CD14-positive monocyte (primary cell): Measurements from ENCODE around the gene COL13A1. TPM values are rescaled to one million over a fixed set of nuclear protein-coding genes. Genes with fewer than 3 reads are reported as not detected.

Experiments used
- DNase-seq, 3 donors: peaks; one replicate each; pipeline ENCODE4 v3.0.0-alpha.2; 2011 to 2022
- H2AFZ ChIP-seq: 2 replicates; pipeline ENCODE4 v1.6.0; 2012; ENCODE audit warnings: mild to moderate bottlenecking, low read depth, low read length, inconsistent platforms; ENCODE audit not compliant: insufficient read depth, poor library complexity, severe bottlenecking
- H3K27ac ChIP-seq, 2 donors: 1 replicate in 1 of 2; 2 replicates in 1 of 2; pipeline ENCODE4 v1.5.1; 2012 to 2013; ENCODE audit warnings: low read length in 2 of 2, control low read depth in 1 of 2, inconsistent platforms in 1 of 2, low read depth in 1 of 2, mild to moderate bottlenecking in 1 of 2
- H3K27me3 ChIP-seq, 2 donors: one replicate each; pipeline versions ENCODE4 v1.6.0 to v1.6.1; 2011 to 2013; ENCODE audit warnings: low read length in 2 of 2; ENCODE audit not compliant: control insufficient read depth in 2 of 2, insufficient read depth in 2 of 2
- H3K36me3 ChIP-seq, 2 donors: replicated peaks in 1 of 2; 1 replicate in 1 of 2; 2 replicates in 1 of 2; pipeline versions ENCODE4 v1.5.1 to v1.6.1; 2012 to 2013; ENCODE audit warnings: low read length in 2 of 2, control low read depth in 1 of 2, inconsistent platforms in 1 of 2, mild to moderate bottlenecking in 1 of 2; ENCODE audit not compliant: insufficient read depth in 2 of 2, control insufficient read depth in 1 of 2
- H3K4me1 ChIP-seq, 2 donors: 1 replicate in 1 of 2; 2 replicates in 1 of 2; pipeline versions ENCODE4 v1.5.1 to v1.6.1; 2012 to 2013; ENCODE audit warnings: low read length in 2 of 2, control low read depth in 1 of 2, inconsistent platforms in 1 of 2, mild to moderate bottlenecking in 1 of 2, moderate library complexity in 1 of 2; ENCODE audit not compliant: insufficient read depth in 2 of 2, control insufficient read depth in 1 of 2
- H3K4me2 ChIP-seq: replicated peaks from 2 replicates; pipeline ENCODE3; 2012; ENCODE audit warnings: low read length, moderate library complexity, mild to moderate bottlenecking; ENCODE audit not compliant: poor library complexity, severe bottlenecking; ENCODE audit errors: extremely low read depth
- H3K4me3 ChIP-seq, 3 experiments: fragments of 200-600 bp in 1 of 3; sonication (generic) in 1 of 3; replicated peaks in 1 of 3; 1 replicate in 2 of 3; 2 replicates in 1 of 3; pipeline ENCODE4 v1.5.1; 2011 to 2013; ENCODE audit warnings: low read length in 3 of 3, mild to moderate bottlenecking in 3 of 3, control low read depth in 2 of 3, low read depth in 2 of 3, inconsistent platforms in 1 of 3, moderate library complexity in 1 of 3
- H3K79me2 ChIP-seq: 2 replicates; pipeline ENCODE4 v1.6.0; 2012; ENCODE audit warnings: mild to moderate bottlenecking, control low read depth, inconsistent platforms, low read length, moderate library complexity; ENCODE audit not compliant: insufficient read depth
- H3K9ac ChIP-seq: 2 replicates; pipeline ENCODE4 v1.6.0; 2017; ENCODE audit warnings: low read length, mild to moderate bottlenecking; ENCODE audit not compliant: insufficient read depth, poor library complexity, severe bottlenecking
- H3K9me3 ChIP-seq, 2 donors: replicated peaks in 1 of 2; 1 replicate in 1 of 2; 2 replicates in 1 of 2; pipeline versions ENCODE4 v1.5.1 to v1.6.1; 2012 to 2013; ENCODE audit warnings: low read length in 2 of 2, control low read depth in 1 of 2; ENCODE audit not compliant: control insufficient read depth in 1 of 2, insufficient read depth in 1 of 2
- H4K20me1 ChIP-seq: 2 replicates; pipeline ENCODE4 v1.6.0; 2012; ENCODE audit warnings: mild to moderate bottlenecking, low read length, control low read depth, moderate library complexity; ENCODE audit not compliant: insufficient read depth
- H3K27ac Mint-ChIP-seq, 7 donors: one replicate each; pipeline ENCODE4 v1.8.0; 2020; ENCODE audit warnings: mild to moderate bottlenecking in 7 of 7, mixed read lengths in 7 of 7, moderate library complexity in 6 of 7, inconsistent platforms in 2 of 7
- H3K27me3 Mint-ChIP-seq, 3 donors: one replicate each; pipeline ENCODE4 v1.8.0; 2021 to 2022; ENCODE audit warnings: low read depth in 3 of 3, mild to moderate bottlenecking in 3 of 3, mixed read lengths in 3 of 3, moderate library complexity in 3 of 3, inconsistent platforms in 1 of 3
- H3K36me3 Mint-ChIP-seq, 2 donors: one replicate each; pipeline ENCODE4 v1.8.0; 2020; ENCODE audit warnings: mixed read lengths in 2 of 2, inconsistent platforms in 1 of 2, mild to moderate bottlenecking in 1 of 2
- H3K4me1 Mint-ChIP-seq: one replicate; pipeline ENCODE4 v1.8.0; 2020; ENCODE audit warnings: mild to moderate bottlenecking, mixed read lengths
- H3K4me3 Mint-ChIP-seq, 2 donors: one replicate each; pipeline ENCODE4 v1.8.0; 2020; ENCODE audit warnings: mild to moderate bottlenecking in 2 of 2, mixed read lengths in 2 of 2, moderate library complexity in 1 of 2
- H3K9me3 Mint-ChIP-seq, 7 donors: one replicate each; pipeline ENCODE4 v1.8.0; 2020 to 2022; ENCODE audit warnings: mixed read lengths in 7 of 7, mild to moderate bottlenecking in 6 of 7, moderate library complexity in 6 of 7, inconsistent platforms in 2 of 7
- WGBS: methylation state at CpG from one replicate; pipeline ENCODE4 v1.1.5; 2013; ENCODE audit warnings: missing lambda C conversion rate; ENCODE audit not compliant: insufficient coverage; 5-methylcytosine and 5-hydroxymethylcytosine counted together
- intact Hi-C, 2 donors: fragments of 100-400 bp; cut with micrococcal nuclease; formaldehyde crosslinking; loops; one replicate each; pipeline versions ENCODE4 v1.15.0 to v1.15.1; 2023
- polyA plus RNA-seq, 3 donors: library from polyadenylated mRNA; depleted of rRNA in 1 of 3; unstranded in 2 of 3; stranded (reverse) in 1 of 3; fragments of 300-500 nt in 2 of 3; fragments of >200 nt in 1 of 3; fragmentation: Illumina TruSeq in 2 of 3; gene quantifications; 1 replicate in 2 of 3; 2 replicates in 1 of 3; pipeline ENCODE4 v1.2.3, GENCODE V29; 2012 to 2021
- TF ChIP-seq, protein P1 (sequence below): fragments of 200-600 bp; IDR thresholded peaks from one replicate; pipeline ENCODE4 v1.8.0; 2022; ENCODE audit warnings: antibody characterized with exemption, mild to moderate bottlenecking

Gene COL13A1
- polyA plus RNA-seq, 3 donors: not detected

DNA sequence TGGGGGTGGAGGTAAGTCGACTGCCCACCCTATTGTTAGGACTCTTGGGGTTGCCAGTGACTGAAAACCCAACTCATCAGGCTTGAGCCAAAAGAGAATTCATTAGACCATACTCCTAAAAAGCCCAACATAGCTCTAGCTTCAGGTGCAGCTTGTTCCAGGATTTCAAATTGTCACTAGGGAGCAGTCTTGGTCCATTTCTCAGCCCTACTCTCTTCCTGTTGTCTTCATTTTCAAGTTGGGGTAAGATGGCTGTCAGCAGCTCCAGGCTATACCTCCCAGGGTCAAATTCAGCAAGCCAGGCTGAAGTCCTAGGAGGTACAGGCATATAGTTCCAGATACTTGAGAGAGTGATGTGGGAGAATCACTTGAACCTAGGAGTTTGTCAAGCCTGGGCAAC, 14.9 kb upstream of the COL13A1 start:
- Mint-ChIP-seq H3K27ac (no peak overlapping the region), H3K27me3 (peaks cover 6 to 11% (median 8%) of the 10 kb centered on the region in 3 donors)

DNA sequence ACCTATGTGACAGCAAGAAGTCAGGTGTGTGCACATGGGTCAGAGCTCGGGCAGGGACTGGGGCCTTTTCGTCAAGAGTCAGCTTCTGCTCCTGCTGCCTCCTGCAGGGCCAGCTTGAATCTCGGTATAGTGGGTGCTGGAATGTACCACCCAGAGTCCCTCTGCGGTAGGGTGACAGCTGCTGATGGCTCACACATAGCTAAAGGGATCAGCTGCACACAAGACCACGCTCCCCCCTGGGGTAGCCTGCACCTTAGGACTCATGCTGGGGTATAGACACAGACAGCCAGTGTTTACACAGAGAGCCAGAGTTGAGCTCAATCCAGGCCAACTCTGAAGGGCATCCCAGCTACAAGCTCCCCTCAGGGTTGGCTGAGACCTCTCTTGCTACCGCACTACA, 14.0 kb upstream of the COL13A1 start:
- 93% methylated on average over 5 of the region's 6 CpGs for WGBS
- H3K36me3 ChIP-seq: no peaks in the 10 kb centered on the region
- H3K9me3 ChIP-seq: no peaks in the 10 kb centered on the region
- no peak overlapping the region for H3K9ac ChIP-seq
- Mint-ChIP-seq H3K4me1 (no peaks in the 10 kb centered on the region), H3K9me3 (peaks cover 0 to 3% (median 0%) of the 10 kb centered on the region in 7 donors), H3K36me3 (no peaks in the 10 kb centered on the region), H3K27ac (no peak overlapping the region), H3K4me3 (no peak overlapping the region), H3K27me3 (peaks cover 6 to 14% (median 8%) of the 10 kb centered on the region in 3 donors)
- no peak overlapping the region for H2AFZ ChIP-seq
- H3K4me2 ChIP-seq: no peak overlapping the region
- no peak overlapping the region for H3K4me3 ChIP-seq
- no peak overlapping the region for H3K27ac ChIP-seq
- TF ChIP-seq, protein P1, sequence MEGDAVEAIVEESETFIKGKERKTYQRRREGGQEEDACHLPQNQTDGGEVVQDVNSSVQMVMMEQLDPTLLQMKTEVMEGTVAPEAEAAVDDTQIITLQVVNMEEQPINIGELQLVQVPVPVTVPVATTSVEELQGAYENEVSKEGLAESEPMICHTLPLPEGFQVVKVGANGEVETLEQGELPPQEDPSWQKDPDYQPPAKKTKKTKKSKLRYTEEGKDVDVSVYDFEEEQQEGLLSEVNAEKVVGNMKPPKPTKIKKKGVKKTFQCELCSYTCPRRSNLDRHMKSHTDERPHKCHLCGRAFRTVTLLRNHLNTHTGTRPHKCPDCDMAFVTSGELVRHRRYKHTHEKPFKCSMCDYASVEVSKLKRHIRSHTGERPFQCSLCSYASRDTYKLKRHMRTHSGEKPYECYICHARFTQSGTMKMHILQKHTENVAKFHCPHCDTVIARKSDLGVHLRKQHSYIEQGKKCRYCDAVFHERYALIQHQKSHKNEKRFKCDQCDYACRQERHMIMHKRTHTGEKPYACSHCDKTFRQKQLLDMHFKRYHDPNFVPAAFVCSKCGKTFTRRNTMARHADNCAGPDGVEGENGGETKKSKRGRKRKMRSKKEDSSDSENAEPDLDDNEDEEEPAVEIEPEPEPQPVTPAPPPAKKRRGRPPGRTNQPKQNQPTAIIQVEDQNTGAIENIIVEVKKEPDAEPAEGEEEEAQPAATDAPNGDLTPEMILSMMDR: no peak
- no peak for DNase-seq
- no peaks in the 10 kb centered on the region for H3K4me1 ChIP-seq
- no peaks in the 10 kb centered on the region for H3K79me2 ChIP-seq
- no peaks in the 10 kb centered on the region for H4K20me1 ChIP-seq
- intact Hi-C loops: no loop called here
- H3K27me3 ChIP-seq: peaks cover 4% of the 10 kb centered on the region in 2 donors

More for the DNA sequence above, 14.9 kb upstream of the COL13A1 start:
- Mint-ChIP-seq H3K36me3 (no peaks in the 10 kb centered on the region), H3K4me1 (no peaks in the 10 kb centered on the region), H3K4me3 (no peak overlapping the region), H3K9me3 (peaks cover 0 to 2% (median 0%) of the 10 kb centered on the region in 7 donors)
- TF ChIP-seq, protein P1: no peak
- H3K36me3 ChIP-seq: no peaks in the 10 kb centered on the region
- no CpG with 5 or more reads among the region's 1 CpG for WGBS
- peaks cover 4% of the 10 kb centered on the region in 2 donors for H3K27me3 ChIP-seq
- no peak overlapping the region for H2AFZ ChIP-seq
- intact Hi-C loops: no loop called here
- no peak overlapping the region for H3K4me3 ChIP-seq
- no peaks in the 10 kb centered on the region for H3K79me2 ChIP-seq
- no peaks in the 10 kb centered on the region for H3K9me3 ChIP-seq
- H3K9ac ChIP-seq: no peak overlapping the region
- no peak overlapping the region for H3K4me2 ChIP-seq
- no peaks in the 10 kb centered on the region for H4K20me1 ChIP-seq
- no peak for DNase-seq
- H3K4me1 ChIP-seq: no peaks in the 10 kb centered on the region
- no peak overlapping the region for H3K27ac ChIP-seq
